HG02870 (cell line): ENCODE data around the gene ZDHHC1.
"Not testable (repeated sequence)": the region's sequence is repeated elsewhere in the genome, so short reads cannot be mapped to it uniquely, and the experiment has no call there.

Experiments
- ATAC-seq: cut with Tn5 transposase; IDR thresholded peaks from one replicate; pipeline ENCODE4 v1.9.1; 2021; ENCODE audit warnings: mild to moderate bottlenecking, moderate library complexity; ENCODE audit not compliant: unreplicated experiment

The ZDHHC1 gene

DNA sequence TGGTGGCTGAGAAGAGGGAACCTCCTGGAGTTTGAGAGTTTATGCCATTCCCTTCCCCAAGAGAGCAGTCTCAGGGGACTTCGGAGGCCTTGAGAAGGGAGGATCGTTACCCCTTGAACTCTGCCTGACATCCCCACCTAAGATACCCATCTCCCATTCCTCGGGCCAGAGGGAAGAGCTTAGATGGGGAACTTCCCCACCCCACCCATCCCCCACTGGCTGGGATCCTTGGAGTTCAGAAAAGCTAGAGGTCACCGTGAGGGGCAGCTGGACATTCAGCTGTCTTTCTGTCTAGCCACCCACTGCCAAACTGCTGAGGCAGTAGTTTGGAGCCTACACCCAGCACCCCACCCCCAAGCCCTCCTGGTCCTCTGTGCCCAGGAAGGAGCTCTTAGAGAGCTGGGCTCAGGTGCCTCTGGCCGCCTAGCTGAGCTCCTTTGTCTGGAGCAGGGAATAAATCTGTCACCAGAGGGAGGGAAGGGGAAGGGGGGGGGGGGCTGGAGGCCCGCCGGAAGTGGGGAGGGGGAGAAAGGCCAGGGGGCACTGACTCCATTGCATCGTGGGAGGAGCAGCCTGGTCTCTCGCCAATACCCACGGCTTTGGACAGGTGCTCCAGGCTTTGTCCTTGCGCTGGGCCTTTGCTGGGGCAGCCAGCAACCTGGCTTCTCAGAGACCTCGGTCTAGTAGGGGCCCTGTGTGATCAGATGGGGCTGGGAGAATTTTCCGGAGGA, 15.7 kb upstream of the ZDHHC1 start:
- no peak for ATAC-seq

DNA sequence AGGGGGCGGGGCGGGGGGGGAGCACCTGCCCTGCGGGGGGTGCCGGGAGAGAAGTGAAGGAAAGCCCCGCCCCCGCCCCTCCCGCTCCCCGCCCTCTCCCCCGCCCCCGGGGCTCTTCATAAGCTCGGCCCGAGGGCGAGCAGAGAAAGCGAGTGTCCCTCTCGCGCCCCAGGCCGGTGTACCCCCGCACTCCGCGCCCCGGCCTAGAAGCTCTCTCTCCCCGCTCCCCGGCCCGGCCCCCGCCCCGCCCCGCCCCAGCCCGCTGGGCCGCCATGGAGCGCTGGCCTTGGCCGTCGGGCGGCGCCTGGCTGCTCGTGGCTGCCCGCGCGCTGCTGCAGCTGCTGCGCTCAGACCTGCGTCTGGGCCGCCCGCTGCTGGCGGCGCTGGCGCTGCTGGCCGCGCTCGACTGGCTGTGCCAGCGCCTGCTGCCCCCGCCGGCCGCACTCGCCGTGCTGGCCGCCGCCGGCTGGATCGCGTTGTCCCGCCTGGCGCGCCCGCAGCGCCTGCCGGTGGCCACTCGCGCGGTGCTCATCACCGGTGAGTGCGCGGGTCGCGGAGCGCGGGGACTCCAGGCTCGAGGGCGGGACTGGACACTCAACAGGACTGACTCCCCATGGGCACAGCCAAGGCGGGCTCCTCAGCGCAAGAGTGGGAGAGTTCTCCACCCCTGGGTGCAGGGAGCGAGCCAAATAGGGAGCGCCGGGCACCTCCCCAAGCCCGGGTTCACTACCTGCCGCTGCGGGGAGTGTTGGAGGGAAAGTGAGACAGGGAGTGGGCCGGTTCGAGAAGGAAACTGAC, 14.9 kb upstream of the ZDHHC1 start, which contains the start of gene HSD11B2:
Gene HSD11B2, plus strand, starts transcription at position 145 of the 798 bp plus-strand sequence. Its CDS starts 128 bp downstream, at position 273.
- no peak for ATAC-seq

DNA sequence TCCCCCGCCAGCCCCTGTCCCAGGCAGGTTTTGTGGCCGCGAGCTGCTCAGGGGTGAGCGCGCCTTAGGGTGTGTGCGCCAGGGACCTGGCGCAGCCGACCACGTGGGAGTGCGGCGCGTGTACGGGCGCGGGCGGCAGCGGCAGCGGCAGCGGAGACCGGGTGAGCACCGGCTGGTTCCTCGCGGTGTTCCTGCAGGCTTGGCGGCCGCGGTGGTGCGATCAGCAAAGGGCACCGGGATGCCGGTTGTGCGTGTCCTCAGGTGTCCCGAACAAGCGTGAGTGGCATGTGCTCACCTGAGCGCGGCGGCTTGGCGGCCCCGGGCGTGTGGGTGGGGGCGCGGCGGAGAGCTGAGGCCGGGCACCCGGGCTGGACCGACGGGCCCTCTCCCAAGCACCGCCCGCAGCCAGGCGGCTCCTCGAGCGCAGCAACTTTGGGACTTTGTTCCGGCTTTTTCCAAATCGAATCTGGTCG, 14.3 kb upstream of the ZDHHC1 start:
- ATAC-seq: no peak

GRCh38 chr16:67429799-67430503, 13.7 kb upstream of the ZDHHC1 start:
- no peak for ATAC-seq

DNA sequence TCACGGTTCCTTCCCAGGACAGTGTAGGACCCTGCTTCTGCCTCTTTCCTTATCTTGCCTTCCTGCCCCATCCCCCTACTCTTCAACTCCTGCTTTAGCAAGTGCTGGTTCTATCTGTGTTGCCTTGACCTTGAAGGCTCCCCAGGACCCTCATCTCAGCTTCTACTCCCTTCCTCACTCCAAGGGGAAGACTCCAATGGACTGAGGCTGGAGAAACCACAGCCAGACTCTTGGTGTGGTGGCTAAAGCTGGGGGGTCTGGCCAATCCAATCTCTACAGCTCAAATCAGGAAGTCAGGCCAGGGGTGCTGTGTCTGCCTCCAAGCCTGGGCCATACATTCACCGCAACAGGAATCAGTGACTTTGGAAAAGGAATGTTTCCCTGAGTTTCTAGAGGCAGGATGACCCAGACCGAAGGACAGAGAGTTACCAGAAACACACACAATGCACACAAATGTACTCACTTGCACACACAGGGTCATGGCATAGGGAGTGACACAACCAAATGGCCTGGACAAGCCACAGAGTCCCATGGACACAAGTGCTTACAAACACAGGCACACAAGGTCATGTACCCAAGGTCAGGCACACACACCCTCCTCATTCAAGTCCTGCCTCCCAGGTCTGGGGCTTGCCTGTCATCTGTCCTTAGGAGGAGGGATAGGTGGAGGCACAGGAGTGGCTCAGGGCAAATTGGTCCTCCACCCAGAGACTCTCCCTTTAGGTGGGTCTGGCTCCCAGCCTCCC, 12.9 kb upstream of the ZDHHC1 start:
- no peak for ATAC-seq

- ATAC-seq: no peak
Measured at GRCh38 chr16:67428146-67428731, 12.0 kb upstream of the ZDHHC1 start.

GRCh38 chr16:67426950-67427349, 10.7 kb upstream of the ZDHHC1 start:
- no peak for ATAC-seq

DNA sequence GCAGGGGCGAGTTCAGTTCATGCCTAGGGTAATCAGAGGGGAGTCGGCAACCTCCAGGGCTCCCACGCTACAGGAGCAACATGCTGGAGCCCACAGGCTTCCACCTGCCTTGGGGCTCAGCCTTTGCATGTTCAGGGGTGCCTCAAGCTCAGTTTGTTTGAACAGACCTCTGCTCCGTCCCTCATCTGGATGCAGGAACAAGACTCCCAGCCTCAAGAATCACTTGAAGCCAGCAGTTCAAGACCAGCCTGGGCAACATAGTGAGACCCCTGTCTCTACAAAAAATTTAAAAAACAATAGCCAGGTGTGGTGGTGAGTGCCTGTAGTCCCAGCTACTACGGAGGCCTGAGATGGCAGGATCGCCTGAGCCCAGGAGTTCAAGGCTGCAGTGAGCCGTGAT, 9.7 kb upstream of the ZDHHC1 start:
- no peak for ATAC-seq

- no peak for ATAC-seq
Measured at GRCh38 chr16:67425580-67425979, 9.3 kb upstream of the ZDHHC1 start.

DNA sequence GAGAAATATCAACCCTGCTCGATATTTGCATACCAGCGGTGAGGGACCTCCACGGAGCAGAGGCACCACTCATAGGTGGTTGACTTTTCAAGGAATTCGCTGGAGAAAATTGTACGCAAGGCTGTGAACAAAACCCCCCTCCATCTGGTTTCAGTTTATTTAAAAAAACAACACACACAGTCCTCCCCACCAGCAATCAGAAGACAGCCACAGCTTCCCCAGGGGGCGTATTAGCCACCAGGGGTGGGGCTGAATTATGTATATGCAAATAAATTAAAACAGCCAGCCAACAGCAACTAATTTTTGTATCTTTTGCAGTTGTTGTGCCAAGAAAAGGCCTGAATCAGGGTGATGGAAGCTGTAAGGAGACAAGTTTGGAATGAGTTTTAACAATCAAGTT, 8.8 kb upstream of the ZDHHC1 start:
- no peak for ATAC-seq

GRCh38 chr16:67424261-67424615, 8.0 kb upstream of the ZDHHC1 start:
- ATAC-seq: no peak

DNA sequence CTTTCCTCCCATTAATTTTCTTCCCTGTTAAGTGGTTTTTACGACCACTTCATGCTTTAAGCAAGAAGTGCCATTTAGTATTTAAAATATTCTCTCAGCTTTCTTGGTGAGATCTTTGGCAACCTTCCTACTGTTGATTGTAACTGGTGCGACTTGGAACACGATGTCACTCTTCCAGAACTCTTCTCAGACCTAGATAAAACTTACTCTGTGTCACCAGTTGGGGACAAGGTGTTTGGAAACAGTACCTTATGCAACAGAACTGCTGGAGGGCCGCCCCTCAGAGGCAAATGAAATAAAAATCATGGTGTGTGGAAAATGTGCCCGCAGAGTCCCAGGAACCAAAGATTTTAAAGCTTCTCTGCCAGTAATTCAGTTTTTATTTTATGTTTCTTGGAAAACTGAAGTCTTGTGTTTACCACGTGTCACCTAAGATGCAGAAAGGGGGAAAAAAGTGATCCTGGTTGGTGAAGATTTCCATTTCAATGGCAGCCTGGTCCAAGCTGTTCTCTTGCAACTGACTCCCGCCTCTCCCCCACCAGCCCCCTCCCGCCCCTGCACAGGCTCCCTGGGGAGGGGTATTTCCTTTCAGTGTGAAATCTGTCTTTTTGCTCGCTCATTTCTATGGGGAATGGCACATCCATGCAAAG, 7.5 kb upstream of the ZDHHC1 start:
- ATAC-seq: no peak

GRCh38 chr16:67423015-67423414, 6.7 kb upstream of the ZDHHC1 start:
- ATAC-seq: no peak

GRCh38 chr16:67421030-67421429, 4.8 kb upstream of the ZDHHC1 start:
- ATAC-seq: no peak

DNA sequence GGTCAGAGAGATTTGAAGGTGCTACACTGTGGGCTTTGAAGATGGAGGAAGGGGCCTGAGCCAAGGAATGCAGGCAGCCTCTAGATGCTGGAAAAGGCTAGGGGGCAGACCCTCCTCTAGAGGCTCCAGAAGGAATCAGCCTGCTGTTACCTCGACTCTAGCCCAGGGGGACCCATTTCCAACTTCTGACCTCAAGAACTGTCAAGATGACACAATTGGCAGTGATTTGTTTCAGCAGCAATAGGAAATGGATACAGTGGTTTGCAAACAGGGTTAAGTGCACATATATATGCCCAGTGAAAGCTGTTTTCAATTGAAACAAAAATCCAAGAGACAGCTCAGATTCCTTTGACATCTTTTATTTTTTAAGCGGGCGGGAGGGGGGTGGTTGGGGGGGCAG, 3.7 kb upstream of the ZDHHC1 start:
- ATAC-seq: no peak

DNA sequence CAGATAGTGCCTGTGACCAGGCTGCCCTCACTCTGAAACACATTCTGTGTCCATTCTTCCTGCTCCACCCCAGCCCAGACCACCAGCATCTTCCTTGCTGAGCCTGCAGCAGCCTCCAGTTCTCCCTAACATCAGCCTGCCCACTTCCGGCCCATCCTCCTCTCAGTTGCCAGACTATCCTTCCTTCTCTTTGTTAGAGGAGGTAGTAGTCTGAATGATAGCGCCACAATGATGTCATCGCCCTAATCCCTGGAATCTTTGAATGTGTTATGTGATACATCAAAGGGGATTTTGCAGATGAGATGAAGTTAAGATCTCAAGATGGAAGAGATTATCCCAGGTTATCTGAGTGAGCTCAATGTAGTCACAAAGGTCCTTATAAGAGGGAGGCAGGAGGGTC, 3.2 kb upstream of the ZDHHC1 start:
- ATAC-seq: no peak

DNA sequence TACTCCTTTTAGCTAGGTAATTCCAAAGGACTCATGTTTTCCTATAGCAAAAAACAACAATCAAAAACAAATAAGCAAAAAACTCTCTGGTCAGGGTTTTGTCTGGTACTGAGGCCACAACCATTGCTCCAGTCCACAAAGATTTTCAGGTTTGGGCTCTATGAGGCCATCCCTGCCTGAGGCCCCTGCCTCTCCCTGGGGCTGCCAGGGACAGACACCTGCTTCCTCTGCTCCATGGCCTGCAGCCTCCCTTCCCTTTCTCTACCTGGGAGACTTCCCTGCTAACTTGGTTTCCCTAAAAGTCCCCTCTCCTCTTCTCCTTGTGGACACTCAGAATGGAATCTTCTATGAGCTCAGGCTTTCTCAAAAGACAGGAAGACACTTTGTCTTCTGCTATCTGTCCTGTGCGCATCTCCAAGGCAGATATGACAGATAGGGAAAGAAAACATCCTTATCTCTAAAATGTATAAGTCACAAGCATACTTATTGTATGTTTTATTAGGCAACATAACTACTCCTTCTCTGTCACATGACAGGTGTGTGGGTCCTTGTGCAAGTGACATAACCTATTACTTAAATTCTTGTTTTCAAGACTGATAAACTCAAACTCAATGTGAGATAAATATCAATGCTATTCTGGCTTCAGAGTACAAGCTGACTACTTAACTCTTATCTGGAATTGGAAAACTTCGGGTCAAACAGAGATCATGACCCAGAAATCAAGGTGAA, 1.2 kb upstream of the ZDHHC1 start:
- no peak for ATAC-seq

DNA sequence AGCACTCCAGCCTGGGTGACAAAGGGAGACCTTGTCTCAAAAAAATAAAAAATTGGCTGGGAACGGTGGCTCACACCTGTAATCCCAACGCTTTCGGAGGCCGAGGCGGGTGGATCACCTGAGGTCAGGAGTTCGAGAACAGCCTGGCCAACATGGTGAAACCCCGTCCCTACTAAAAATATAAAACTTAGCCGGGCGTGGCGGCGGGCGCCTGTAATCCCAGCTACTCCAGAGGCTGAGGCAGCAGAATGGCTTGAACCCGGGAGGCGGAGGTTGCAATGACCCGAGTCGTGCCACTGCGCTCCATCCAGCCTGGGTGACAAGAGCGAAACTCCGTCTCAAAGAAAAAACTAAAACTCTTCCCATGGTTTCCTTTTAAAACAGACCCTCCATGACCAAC, 856 bp downstream of the ZDHHC1 start:
- ATAC-seq: not testable (repeated sequence)
